ENCODE data around the gene DNAAF1. TPM values are rescaled to one million over a fixed set of nuclear protein-coding genes. Genes with fewer than 3 reads are reported as not detected.
A peak's percentile ranks its signal among the peaks of the same experiment; 100 is the strongest.

Gene DNAAF1
- total and polyA plus RNA-seq, 2 of the 8 experiments (the other 6 are each of a cell fraction or from before 2014, with no cell fraction given) = 0.09 to 0.15 TPM

GRCh38 chr16:84166796-84167695 lies 21.9 kb downstream of the DNAAF1 start:
- H3K4me2 ChIP-seq (ENCODE audit: insufficient read depth in 1 of 2, low read depth in 2 of 2, low read length in 2 of 2) = peak overlapping the region in 1 of 2 experiments; percentile 50; a peak in 1 of 4 replicates
- H3K79me2 ChIP-seq (ENCODE audit: control insufficient read depth in 1 of 2, insufficient read depth in 2 of 2, low read length in 2 of 2) = no peaks in the 10 kb centered on the region
- no peak overlapping the region for H3K56ac ChIP-seq (replicated peaks; ENCODE audit: insufficient read length, low read depth, low read length)
- FAIRE-seq = no peak
- H3K27me3 ChIP-seq (replicated peaks in 1 of 4; ENCODE audit: control insufficient read depth in 3 of 4, extremely low read depth in 1 of 4, insufficient read depth in 3 of 4, low read length in 3 of 4) = no peaks in the 10 kb centered on the region; a peak in 1 of 7 replicates
- H3K23me2 ChIP-seq (ENCODE audit: low read depth, low read length) = peaks cover 2% of the 10 kb centered on the region; the same call in 1 of the 2 replicates
- no peaks in the 10 kb centered on the region for H3K4me1 ChIP-seq (replicated peaks in 1 of 4; ENCODE audit: control insufficient read depth in 3 of 4, insufficient read depth in 4 of 4, low read length in 3 of 4)
- H2BK5ac ChIP-seq (ENCODE audit: low read depth, low read length) = no peak overlapping the region
- CTCF ChIA-PET (ENCODE audit: partially characterized antibody) = interaction anchor here (0.7 to 3.6 kb wide), 10 partner anchors 10 to 213 kb away, joined by 3 to 25 read pairs (median 4); partner anchors contain the start of genes MBTPS1 and TAF1C
- no peak overlapping the region for H4K91ac ChIP-seq (replicated peaks; ENCODE audit: insufficient read length, low read length)
- no peak overlapping the region for H2BK12ac ChIP-seq (ENCODE audit: low read depth, low read length)
- no peak overlapping the region for H3K23ac ChIP-seq (ENCODE audit: insufficient read length)
- H2BK20ac ChIP-seq (ENCODE audit: low read length) = no peak overlapping the region
- H4K5ac ChIP-seq (ENCODE audit: insufficient read length, low read depth, low read length) = no peak overlapping the region
- WGBS, 2 experiments (ENCODE audit: extremely low coverage in 1 of 2, insufficient coverage in 1 of 2, insufficient read length in 1 of 2, insufficient replicate concordance in 2 of 2, low coverage in 1 of 2, low lambda C conversion rate in 2 of 2, missing lambda C conversion rate in 1 of 2) = 78% methylated on average over 13 of the region's 13 CpGs; no CpG with 5 or more reads in 1 of the 2 experiments
- no peak overlapping the region for H3K4me3 ChIP-seq (ENCODE audit: extremely low read depth in 1 of 4, insufficient read depth in 2 of 4, low read depth in 3 of 4, low read length in 4 of 4)
- H3K18ac ChIP-seq (ENCODE audit: extremely low read depth, low read length) = no peak overlapping the region
- no peak overlapping the region for H3K9ac ChIP-seq (replicated peaks in 1 of 4; ENCODE audit: extremely low read depth in 1 of 4, low read depth in 3 of 4, low read length in 3 of 4)
- peak overlapping the region; percentile 99 for H2AFZ ChIP-seq (ENCODE audit: low read length)
- POLR2A ChIA-PET (ENCODE audit: partially characterized antibody) = interaction anchor here (1.0 to 5.4 kb wide), 2 partner anchors 11 to 20 kb away, joined by 6 to 35 read pairs; partner anchors contain the start of gene TAF1C
- no peaks in the 10 kb centered on the region for H4K20me1 ChIP-seq (replicated peaks in 1 of 2; ENCODE audit: control insufficient read depth in 1 of 2, insufficient read depth in 2 of 2, low read length in 2 of 2)
- no peak overlapping the region for H2BK120ac ChIP-seq (replicated peaks; ENCODE audit: low read depth, low read length)
- no peak overlapping the region for H3K4ac ChIP-seq (replicated peaks; ENCODE audit: insufficient read length, low read depth, low read length)
- no peak overlapping the region for H2AK5ac ChIP-seq (ENCODE audit: low read depth, low read length)
- no peak for DNase-seq (ENCODE audit: low read depth in 1 of 2, low spot score in 2 of 2)
- no peak overlapping the region for H3K27ac ChIP-seq (ENCODE audit: low read depth, low read length)
- no peaks in the 10 kb centered on the region for H3K9me3 ChIP-seq (ENCODE audit: insufficient read depth in 2 of 2, low read depth in 1 of 2, low read length in 1 of 2)
- no peaks in the 10 kb centered on the region for H3K36me3 ChIP-seq (ENCODE audit: control insufficient read depth in 2 of 4, insufficient read depth in 4 of 4, low read length in 3 of 4)
- no peak overlapping the region for H4K8ac ChIP-seq (ENCODE audit: extremely low read depth, insufficient read depth, low read length)
- H3K79me1 ChIP-seq (ENCODE audit: low read depth, low read length) = no peaks in the 10 kb centered on the region
- no peak overlapping the region for H2BK15ac ChIP-seq (ENCODE audit: low read length)
- no peak overlapping the region for H3K14ac ChIP-seq (ENCODE audit: insufficient read length)
- TF ChIP-seq GTF2F1 (IDR thresholded peaks at IDR 0.05; ENCODE audit: borderline replicate concordance, low read depth, low read length) (no peak), SIRT6 (IDR thresholded peaks at IDR 0.05; ENCODE audit: low read length) (no peak), YY1 (IDR thresholded peaks at IDR 0.05; ENCODE audit: low read depth, low read length) (no peak), JUND (IDR thresholded peaks at IDR 0.05; ENCODE audit: low read length) (no peak), GABPA (IDR thresholded peaks at IDR 0.05; ENCODE audit: borderline replicate concordance, insufficient read depth, low read length) (no peak), TAF7 (optimal IDR thresholded peaks at IDR 0.05; ENCODE audit: borderline replicate concordance, low read depth, low read length) (no peak), BACH1 (IDR thresholded peaks at IDR 0.05; ENCODE audit: low read length) (no peak), USF2 (IDR thresholded peaks at IDR 0.05; ENCODE audit: low read length) (no peak), SP1 (IDR thresholded peaks at IDR 0.05; ENCODE audit: low read depth, low read length) (no peak), BRCA1 (IDR thresholded peaks at IDR 0.05; ENCODE audit: low read depth, low read length) (no peak), RNF2 (IDR thresholded peaks at IDR 0.05; ENCODE audit: borderline replicate concordance, low read depth, low read length, missing control alignments, poor library complexity, severe bottlenecking) (no peak)

Data from H1 (cell line).